Measurements from ENCODE around the gene SRSF4.

DNA sequence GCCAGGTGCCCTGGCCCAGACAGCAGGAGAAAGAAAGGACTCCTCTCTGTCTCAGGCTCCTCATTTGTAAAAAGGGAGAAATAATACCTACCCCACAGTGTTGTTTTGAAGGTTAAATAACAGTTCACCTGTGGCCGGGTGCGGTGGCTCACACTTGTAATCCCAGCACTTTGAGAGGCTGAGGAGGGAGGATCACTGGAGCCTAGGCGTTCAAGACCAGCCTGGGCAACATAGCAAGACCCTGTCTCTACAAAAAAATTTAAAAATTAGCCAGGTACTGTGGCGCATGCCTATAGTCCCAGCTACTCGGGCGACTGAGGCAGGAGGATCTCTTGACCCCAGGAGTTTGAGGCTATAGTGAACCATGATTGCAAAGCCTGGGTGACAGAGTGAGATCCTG is 55.5 kb downstream of the SRSF4 start:
- TF ChIP-seq TAF1 (IDR thresholded peaks at IDR 0.05; ENCODE audit: borderline replicate concordance, low read depth, low read length): no peak
- TF ChIP-seq POLR2AphosphoS5 (IDR thresholded peaks at IDR 0.05; ENCODE audit: low read depth, low read length): no peak
- no peak for TF ChIP-seq POLR2A (IDR thresholded peaks at IDR 0.05; ENCODE audit: low read depth, low read length)

Data from GM12892 (cell line).